ENCODE results near the gene SEC23A. TPM values are rescaled to one million over a fixed set of nuclear protein-coding genes. Genes with fewer than 3 reads are reported as not detected.

The SEC23A gene
- total and polyA plus RNA-seq, 4 donors, result 36.5 to 169 (median 52.1) TPM

DNA sequence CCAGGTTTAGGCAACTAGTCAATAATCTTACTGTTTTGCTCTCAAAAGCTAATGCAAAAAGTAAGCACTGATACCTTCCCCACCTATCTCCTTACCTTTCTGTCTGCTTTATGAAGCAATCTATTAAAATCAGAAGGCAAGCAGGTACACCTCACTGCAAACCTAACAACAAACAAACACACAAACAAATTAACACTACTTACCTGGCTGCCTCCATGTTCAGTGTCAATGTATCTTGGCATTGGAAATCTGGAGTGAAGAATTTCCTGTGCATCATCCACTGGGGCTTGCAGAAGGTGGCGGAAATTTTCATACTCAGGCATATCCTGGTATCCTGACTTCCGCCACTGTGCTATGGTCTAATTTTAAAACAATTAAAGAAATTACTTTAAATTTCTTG, 62.5 kb downstream of the SEC23A start:
- no peak for DNase-seq (ENCODE audit: low spot score)
- TF ChIP-seq, protein P1, sequence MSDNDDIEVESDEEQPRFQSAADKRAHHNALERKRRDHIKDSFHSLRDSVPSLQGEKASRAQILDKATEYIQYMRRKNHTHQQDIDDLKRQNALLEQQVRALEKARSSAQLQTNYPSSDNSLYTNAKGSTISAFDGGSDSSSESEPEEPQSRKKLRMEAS (IDR thresholded peaks at IDR 0.05), result no peak
- TF ChIP-seq, protein P2, sequence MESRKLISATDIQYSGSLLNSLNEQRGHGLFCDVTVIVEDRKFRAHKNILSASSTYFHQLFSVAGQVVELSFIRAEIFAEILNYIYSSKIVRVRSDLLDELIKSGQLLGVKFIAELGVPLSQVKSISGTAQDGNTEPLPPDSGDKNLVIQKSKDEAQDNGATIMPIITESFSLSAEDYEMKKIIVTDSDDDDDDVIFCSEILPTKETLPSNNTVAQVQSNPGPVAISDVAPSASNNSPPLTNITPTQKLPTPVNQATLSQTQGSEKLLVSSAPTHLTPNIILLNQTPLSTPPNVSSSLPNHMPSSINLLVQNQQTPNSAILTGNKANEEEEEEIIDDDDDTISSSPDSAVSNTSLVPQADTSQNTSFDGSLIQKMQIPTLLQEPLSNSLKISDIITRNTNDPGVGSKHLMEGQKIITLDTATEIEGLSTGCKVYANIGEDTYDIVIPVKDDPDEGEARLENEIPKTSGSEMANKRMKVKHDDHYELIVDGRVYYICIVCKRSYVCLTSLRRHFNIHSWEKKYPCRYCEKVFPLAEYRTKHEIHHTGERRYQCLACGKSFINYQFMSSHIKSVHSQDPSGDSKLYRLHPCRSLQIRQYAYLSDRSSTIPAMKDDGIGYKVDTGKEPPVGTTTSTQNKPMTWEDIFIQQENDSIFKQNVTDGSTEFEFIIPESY (IDR thresholded peaks at IDR 0.05), result no peak
- Histone ChIP-seq H3K9ac (ENCODE audit: low read depth in 1 of 2, low read length in 2 of 2) (no peak overlapping the region), H3K27ac (ENCODE audit: low read depth in 1 of 2, low read length in 2 of 2) (no peak overlapping the region), H3K9me3 (ENCODE audit: control insufficient read depth in 4 of 4, low read length in 3 of 4) (no peaks in the 10 kb centered on the region), H3K4me3 (ENCODE audit: low read depth in 1 of 3, low read length in 3 of 3) (no peak overlapping the region), H3K36me3 (ENCODE audit: control insufficient read depth in 4 of 4, insufficient read depth in 3 of 4, low read depth in 1 of 4, low read length in 3 of 4) (peaks cover 6 to 68% (median 52%) of the 10 kb centered on the region in 4 donors), H3K27me3 (ENCODE audit: control insufficient read depth in 4 of 4, insufficient read depth in 4 of 4, low read length in 3 of 4) (no peaks in the 10 kb centered on the region), H3K4me1 (ENCODE audit: control insufficient read depth in 4 of 4, insufficient read depth in 4 of 4, low read length in 3 of 4) (no peaks in the 10 kb centered on the region)
- over 99% methylated on average over 2 of the region's 2 CpGs for WGBS

DNA sequence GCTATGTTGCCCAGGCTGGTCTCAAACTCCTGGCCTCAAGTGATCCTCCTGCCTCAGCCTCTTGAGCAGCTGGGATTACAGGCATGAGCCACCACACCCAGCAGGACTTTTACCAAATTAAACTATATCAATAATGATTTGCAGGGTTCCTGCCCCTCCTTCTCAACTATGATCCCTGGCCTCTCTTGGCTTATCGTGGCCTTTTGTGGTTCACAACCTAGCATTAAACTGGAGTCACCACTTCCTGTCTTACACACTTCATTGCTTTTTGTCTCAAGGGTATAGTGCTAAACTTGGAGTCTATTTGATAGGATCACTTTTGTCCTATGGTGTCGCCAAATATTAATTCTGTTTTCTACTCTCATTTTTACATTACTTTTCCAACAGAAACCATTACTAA, 64.5 kb downstream of the SEC23A start:
- H3K9ac ChIP-seq (ENCODE audit: low read depth in 1 of 2, low read length in 2 of 2), result no peak overlapping the region
- H3K27ac ChIP-seq (ENCODE audit: low read depth in 1 of 2, low read length in 2 of 2), result no peak overlapping the region
- WGBS, result 93% methylated on average over 2 of the region's 2 CpGs
- H3K27me3 ChIP-seq (ENCODE audit: control insufficient read depth in 4 of 4, insufficient read depth in 4 of 4, low read length in 3 of 4), result no peaks in the 10 kb centered on the region
- H3K4me3 ChIP-seq (ENCODE audit: low read depth in 1 of 3, low read length in 3 of 3), result no peak overlapping the region
- peaks cover 6 to 62% (median 43%) of the 10 kb centered on the region in 4 donors for H3K36me3 ChIP-seq (ENCODE audit: control insufficient read depth in 4 of 4, insufficient read depth in 3 of 4, low read depth in 1 of 4, low read length in 3 of 4)
- TF ChIP-seq REST (IDR thresholded peaks at IDR 0.05) (no peak), GABPA (IDR thresholded peaks at IDR 0.05 in 1 of 2, conservative IDR thresholded peaks at IDR 0.05 in 1 of 2) (no peak), YY1 (IDR thresholded peaks at IDR 0.05) (no peak), SP1 (IDR thresholded peaks at IDR 0.05) (no peak), RAD21 (IDR thresholded peaks at IDR 0.05) (no peak), TAF1 (conservative IDR thresholded peaks at IDR 0.05) (no peak), FOXA2 (IDR thresholded peaks at IDR 0.05) (no peak), FOXA1 (IDR thresholded peaks at IDR 0.05) (no peak), EGR1 (IDR thresholded peaks at IDR 0.05; ENCODE audit: low read depth in 2 of 2) (no peak), NR2F2 (IDR thresholded peaks at IDR 0.05) (no peak), HNF4A (conservative IDR thresholded peaks at IDR 0.05) (no peak), HNF4G (IDR thresholded peaks at IDR 0.05) (no peak)
- TF ChIP-seq, protein P3, sequence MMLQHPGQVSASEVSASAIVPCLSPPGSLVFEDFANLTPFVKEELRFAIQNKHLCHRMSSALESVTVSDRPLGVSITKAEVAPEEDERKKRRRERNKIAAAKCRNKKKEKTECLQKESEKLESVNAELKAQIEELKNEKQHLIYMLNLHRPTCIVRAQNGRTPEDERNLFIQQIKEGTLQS (IDR thresholded peaks at IDR 0.05), result no peak
- TF ChIP-seq, protein P2 (IDR thresholded peaks at IDR 0.05), result no peak
- TF ChIP-seq, protein P1 (IDR thresholded peaks at IDR 0.05), result no peak
- H3K9me3 ChIP-seq (ENCODE audit: control insufficient read depth in 4 of 4, low read length in 3 of 4), result no peaks in the 10 kb centered on the region
- DNase-seq (ENCODE audit: low spot score), result no peak
- no peaks in the 10 kb centered on the region for H3K4me1 ChIP-seq (ENCODE audit: control insufficient read depth in 4 of 4, insufficient read depth in 4 of 4, low read length in 3 of 4)

Data from liver (tissue), 9 donors.